Nephron (organoid): ENCODE measurements around the gene CCDC91.

Source experiments
- H3K27ac Mint-ChIP-seq, 3 experiments: 2 replicates each; pipeline ENCODE4 v1.8.0; 2020; ENCODE audit warnings: mixed read lengths in 3 of 3, mild to moderate bottlenecking in 2 of 3, moderate library complexity in 1 of 3
- H3K27me3 Mint-ChIP-seq: 2 replicates; pipeline ENCODE4 v1.8.0; 2021; ENCODE audit warnings: low read depth, mild to moderate bottlenecking, moderate library complexity, mixed read lengths
- H3K36me3 Mint-ChIP-seq: 2 replicates; pipeline ENCODE4 v1.8.0; 2020; ENCODE audit warnings: low read depth, mixed read lengths
- H3K4me1 Mint-ChIP-seq: 2 replicates; pipeline ENCODE4 v1.8.0; 2020; ENCODE audit warnings: mixed read lengths
- H3K4me3 Mint-ChIP-seq, 3 experiments: 2 replicates each; pipeline ENCODE4 v1.8.0; 2020; ENCODE audit warnings: mild to moderate bottlenecking in 3 of 3, mixed read lengths in 3 of 3, moderate library complexity in 2 of 3
- H3K9me3 Mint-ChIP-seq: 2 replicates; pipeline ENCODE4 v1.8.0; 2020; ENCODE audit warnings: mixed read lengths
- TF ChIP-seq, protein P1 (sequence below), 3 experiments: fragments of 200-600 bp; sonication (generic); IDR thresholded peaks; one replicate each; pipeline ENCODE4 v1.5.0; 2021; ENCODE audit warnings: antibody characterized with exemption in 3 of 3; ENCODE audit not compliant: unreplicated experiment in 3 of 3

The CCDC91 gene

DNA sequence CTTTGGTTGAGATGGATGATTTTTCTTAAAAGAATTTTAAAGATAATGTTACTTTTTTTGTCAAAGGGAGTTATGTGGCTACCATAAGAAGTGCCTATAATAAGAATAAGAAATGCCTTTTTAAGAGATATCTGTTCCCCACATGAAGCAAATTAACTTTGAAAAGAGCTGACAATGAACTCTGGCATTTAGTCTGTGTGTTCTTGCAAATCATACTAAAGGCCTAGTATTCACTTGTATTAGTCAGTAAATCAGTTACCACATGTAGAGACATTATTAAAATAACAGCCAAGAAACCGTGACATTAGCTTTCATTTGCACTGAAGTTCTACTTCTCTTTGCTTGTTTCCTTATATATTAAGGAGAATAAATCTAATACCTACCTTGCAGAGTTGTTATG, 296.3 kb downstream of the CCDC91 start:
- Mint-ChIP-seq H3K36me3 (peaks cover 3% of the 10 kb centered on the region), H3K4me3 (no peak overlapping the region), H3K4me1 (no peaks in the 10 kb centered on the region), H3K27me3 (no peaks in the 10 kb centered on the region), H3K27ac (peak overlapping the region in 2 of 3 experiments; percentile 14 to 49), H3K9me3 (no peaks in the 10 kb centered on the region)
- TF ChIP-seq, protein P1, sequence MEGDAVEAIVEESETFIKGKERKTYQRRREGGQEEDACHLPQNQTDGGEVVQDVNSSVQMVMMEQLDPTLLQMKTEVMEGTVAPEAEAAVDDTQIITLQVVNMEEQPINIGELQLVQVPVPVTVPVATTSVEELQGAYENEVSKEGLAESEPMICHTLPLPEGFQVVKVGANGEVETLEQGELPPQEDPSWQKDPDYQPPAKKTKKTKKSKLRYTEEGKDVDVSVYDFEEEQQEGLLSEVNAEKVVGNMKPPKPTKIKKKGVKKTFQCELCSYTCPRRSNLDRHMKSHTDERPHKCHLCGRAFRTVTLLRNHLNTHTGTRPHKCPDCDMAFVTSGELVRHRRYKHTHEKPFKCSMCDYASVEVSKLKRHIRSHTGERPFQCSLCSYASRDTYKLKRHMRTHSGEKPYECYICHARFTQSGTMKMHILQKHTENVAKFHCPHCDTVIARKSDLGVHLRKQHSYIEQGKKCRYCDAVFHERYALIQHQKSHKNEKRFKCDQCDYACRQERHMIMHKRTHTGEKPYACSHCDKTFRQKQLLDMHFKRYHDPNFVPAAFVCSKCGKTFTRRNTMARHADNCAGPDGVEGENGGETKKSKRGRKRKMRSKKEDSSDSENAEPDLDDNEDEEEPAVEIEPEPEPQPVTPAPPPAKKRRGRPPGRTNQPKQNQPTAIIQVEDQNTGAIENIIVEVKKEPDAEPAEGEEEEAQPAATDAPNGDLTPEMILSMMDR (IDR thresholded peaks at IDR 0.05; ENCODE audit: unreplicated experiment in 3 of 3) = no peak

DNA sequence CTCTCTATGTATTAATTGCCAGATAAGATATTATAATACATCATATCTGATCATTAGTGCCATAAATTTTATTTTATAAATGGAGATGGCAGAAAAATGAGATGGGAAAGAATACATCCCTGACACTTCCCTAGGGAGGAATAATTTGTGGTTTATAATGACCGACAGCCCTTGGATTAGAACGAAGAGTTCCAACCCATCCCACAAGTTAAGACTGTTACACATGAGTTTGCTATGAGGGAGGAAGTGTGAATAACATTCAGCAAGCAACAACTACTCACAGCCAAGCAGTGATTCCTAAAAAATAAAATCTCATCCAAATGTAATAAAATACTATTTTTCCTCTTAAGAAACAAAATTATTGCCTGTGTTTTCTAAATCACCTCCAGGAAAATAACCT, 299.0 kb downstream of the CCDC91 start:
- Mint-ChIP-seq H3K27me3 (no peaks in the 10 kb centered on the region), H3K9me3 (no peaks in the 10 kb centered on the region), H3K4me3 (no peak overlapping the region), H3K27ac (no peak overlapping the region), H3K36me3 (peaks cover 3% of the 10 kb centered on the region), H3K4me1 (no peaks in the 10 kb centered on the region)
- TF ChIP-seq, protein P1 (IDR thresholded peaks at IDR 0.05; ENCODE audit: unreplicated experiment in 3 of 3) = no peak

DNA sequence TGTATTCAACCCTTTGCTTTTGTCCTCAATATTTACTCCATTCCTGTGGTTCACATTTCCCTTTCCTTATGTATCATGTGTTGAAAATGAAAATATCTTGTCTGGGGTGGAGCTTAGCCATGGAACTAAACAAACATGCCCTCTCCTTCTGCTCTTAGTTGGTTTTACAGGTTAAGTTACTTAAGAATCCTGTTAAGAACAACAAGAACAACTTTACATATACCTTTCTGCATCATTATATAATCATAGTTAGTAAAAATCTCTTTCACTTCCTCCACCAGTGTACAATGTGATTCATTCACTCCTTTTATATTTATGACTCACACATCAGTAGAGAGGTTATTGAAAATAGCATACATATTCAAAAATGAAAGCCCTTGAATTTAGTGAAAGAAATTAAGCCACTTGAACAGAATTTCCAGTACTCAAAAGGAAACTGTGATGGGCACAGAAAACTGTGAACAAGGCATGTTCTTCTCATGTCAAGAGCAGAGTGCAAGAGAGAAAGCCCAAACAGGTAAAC, 307.7 kb downstream of the CCDC91 start:
- H3K4me3 Mint-ChIP-seq = no peak overlapping the region
- TF ChIP-seq, protein P1 (IDR thresholded peaks at IDR 0.05; ENCODE audit: unreplicated experiment in 3 of 3) = no peak
- H3K27me3 Mint-ChIP-seq = no peaks in the 10 kb centered on the region
- H3K9me3 Mint-ChIP-seq = peaks cover 8% of the 10 kb centered on the region
- H3K4me1 Mint-ChIP-seq = no peaks in the 10 kb centered on the region
- no peak overlapping the region for H3K27ac Mint-ChIP-seq
- H3K36me3 Mint-ChIP-seq = peaks cover 4% of the 10 kb centered on the region

DNA sequence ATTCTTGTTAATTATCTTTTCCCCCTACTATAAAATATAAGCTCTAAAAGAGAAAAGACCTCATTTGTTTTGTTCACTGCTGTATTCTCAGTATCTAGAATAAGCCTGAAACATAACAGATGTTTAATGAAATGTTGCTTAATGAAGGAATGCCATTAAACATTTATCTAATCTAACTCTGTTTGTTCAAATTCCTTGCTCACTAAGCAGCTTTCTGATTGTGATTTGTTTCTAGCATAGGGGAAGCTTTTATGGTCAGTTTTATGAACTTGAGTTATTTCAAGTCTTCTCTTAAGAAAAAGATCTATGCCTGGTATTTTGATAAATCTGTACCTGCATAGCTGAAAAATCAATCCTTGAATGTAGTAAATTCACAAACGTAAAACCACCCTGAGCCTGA, 308.6 kb downstream of the CCDC91 start:
- H3K36me3 Mint-ChIP-seq = peaks cover 4% of the 10 kb centered on the region
- peaks cover 8% of the 10 kb centered on the region for H3K9me3 Mint-ChIP-seq
- TF ChIP-seq, protein P1 (IDR thresholded peaks at IDR 0.05; ENCODE audit: unreplicated experiment in 3 of 3) = no peak
- H3K27me3 Mint-ChIP-seq = no peaks in the 10 kb centered on the region
- H3K27ac Mint-ChIP-seq = peak overlapping the region in 1 of 3 experiments; percentile 3
- H3K4me1 Mint-ChIP-seq = no peaks in the 10 kb centered on the region
- H3K4me3 Mint-ChIP-seq = no peak overlapping the region

DNA sequence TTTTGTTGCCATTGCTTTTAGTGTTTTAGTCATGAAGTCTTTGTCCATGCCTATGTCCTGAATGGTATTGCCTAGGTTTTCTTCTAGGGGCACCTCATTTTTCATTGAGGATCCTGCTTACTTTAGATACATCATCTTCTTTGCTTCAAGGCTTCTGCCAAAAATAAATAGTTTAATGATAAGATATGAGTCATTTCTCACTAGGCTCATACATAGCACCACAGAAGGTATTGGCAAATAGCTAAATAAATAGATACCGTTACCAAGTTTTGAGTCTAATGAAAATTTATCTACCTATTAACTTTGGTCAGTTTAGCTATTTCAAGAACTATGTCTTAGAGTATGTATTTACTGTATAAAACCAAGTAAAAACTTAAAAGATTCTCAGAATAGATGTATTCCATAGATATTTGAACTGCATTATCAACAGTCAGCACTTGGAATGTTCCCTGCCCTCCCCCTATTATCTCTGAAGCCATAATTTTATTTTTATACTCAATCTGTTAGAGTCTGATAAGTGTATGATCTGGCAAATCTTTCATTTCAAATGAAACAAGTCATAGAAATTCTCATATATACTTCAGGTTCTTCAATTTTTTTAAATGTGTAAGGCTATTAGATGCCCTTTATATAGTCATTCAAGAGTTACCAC, 310.2 kb downstream of the CCDC91 start:
- H3K4me1 Mint-ChIP-seq = no peaks in the 10 kb centered on the region
- no peaks in the 10 kb centered on the region for H3K27me3 Mint-ChIP-seq
- TF ChIP-seq, protein P1 (IDR thresholded peaks at IDR 0.05; ENCODE audit: unreplicated experiment in 3 of 3) = no peak
- no peak overlapping the region for H3K27ac Mint-ChIP-seq
- H3K4me3 Mint-ChIP-seq = no peak overlapping the region
- H3K9me3 Mint-ChIP-seq = peaks cover 11% of the 10 kb centered on the region
- peaks cover 8% of the 10 kb centered on the region for H3K36me3 Mint-ChIP-seq

DNA sequence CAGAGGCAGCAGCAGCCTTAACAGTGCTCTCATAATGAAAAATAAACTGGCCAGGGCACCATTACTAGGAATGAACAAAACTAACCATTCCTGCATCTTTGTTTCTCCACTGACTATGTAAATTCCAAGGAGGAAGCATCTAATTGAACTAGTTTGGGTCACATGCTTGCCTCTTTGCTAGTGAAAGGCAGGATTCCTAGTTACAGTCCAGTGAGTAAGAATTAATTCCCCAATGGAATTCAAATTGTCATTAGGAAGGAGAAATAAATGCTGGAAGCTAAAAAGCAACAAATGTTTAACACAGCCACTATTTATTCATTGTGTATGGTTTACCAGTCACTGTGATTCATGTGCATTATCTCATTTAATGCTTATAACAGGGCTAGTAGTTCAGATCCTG, 316.0 kb downstream of the CCDC91 start:
- Mint-ChIP-seq H3K36me3 (peaks cover 12% of the 10 kb centered on the region), H3K9me3 (peaks cover 6% of the 10 kb centered on the region), H3K27ac (no peak overlapping the region), H3K27me3 (no peaks in the 10 kb centered on the region), H3K4me1 (peaks cover 13% of the 10 kb centered on the region), H3K4me3 (no peak overlapping the region)
- TF ChIP-seq, protein P1 (IDR thresholded peaks at IDR 0.05; ENCODE audit: unreplicated experiment in 3 of 3) = no peak
